ENCODE results near the gene MEI1.

MEI1 gene

GRCh38 chr22:41782751-41783150 lies 83.4 kb downstream of the MEI1 start:
- DNase-seq (ENCODE audit: low read depth): no peak
- H3K4me3 ChIP-seq (ENCODE audit: control insufficient read depth, low read depth, low read length): no peak overlapping the region
- no peak for TF ChIP-seq CTCF (conservative IDR thresholded peaks at IDR 0.05; ENCODE audit: control insufficient read depth, insufficient read depth, low read depth, low read length)

- H3K4me3 ChIP-seq (ENCODE audit: control insufficient read depth, low read depth, low read length): no peak overlapping the region
- TF ChIP-seq CTCF (conservative IDR thresholded peaks at IDR 0.05; ENCODE audit: control insufficient read depth, insufficient read depth, low read depth, low read length): no peak
- no peak for DNase-seq (ENCODE audit: low read depth)
Measured at GRCh38 chr22:41787331-41787730, 88.0 kb downstream of the MEI1 start.

- no peak for TF ChIP-seq CTCF (conservative IDR thresholded peaks at IDR 0.05; ENCODE audit: control insufficient read depth, insufficient read depth, low read depth, low read length)
- no peak overlapping the region for H3K4me3 ChIP-seq (ENCODE audit: control insufficient read depth, low read depth, low read length)
- no peak for DNase-seq (ENCODE audit: low read depth)
Measured at GRCh38 chr22:41793871-41794270, 94.6 kb downstream of the MEI1 start.

- no peak for TF ChIP-seq CTCF (conservative IDR thresholded peaks at IDR 0.05; ENCODE audit: control insufficient read depth, insufficient read depth, low read depth, low read length)
- no peak for DNase-seq (ENCODE audit: low read depth)
Measured at GRCh38 chr22:41798736-41799135, 99.4 kb downstream of the MEI1 start.

GRCh38 chr22:41799486-41800347 lies 100.4 kb downstream of the MEI1 start:
- DNase-seq (ENCODE audit: low read depth): no peak
- H3K4me3 ChIP-seq (ENCODE audit: control insufficient read depth, low read depth, low read length): peak overlapping the region; percentile 91
- TF ChIP-seq CTCF (conservative IDR thresholded peaks at IDR 0.05; ENCODE audit: control insufficient read depth, insufficient read depth, low read depth, low read length): no peak

More at GRCh38 chr22:41798736-41799135, 99.4 kb downstream of the MEI1 start:
- no peak overlapping the region for H3K4me3 ChIP-seq (ENCODE audit: control insufficient read depth, low read depth, low read length)

- H3K4me3 ChIP-seq (ENCODE audit: control insufficient read depth, low read depth, low read length): peak within 1 kb of the TSS; percentile 91
- peak; percentile 62 for DNase-seq (ENCODE audit: low read depth)
- TF ChIP-seq CTCF (conservative IDR thresholded peaks at IDR 0.05; ENCODE audit: control insufficient read depth, insufficient read depth, low read depth, low read length): no peak
Measured at GRCh38 chr22:41800348-41801146, 101.2 kb downstream of the MEI1 start, which contains the start of gene CCDC134. CCDC134 (plus strand) TSS chr22:41800679; CDS start chr22:41808891, 8,212 bp downstream.
